Lung microvascular endothelial cell (primary cell): Measurements from ENCODE around the gene CD300A. TPM values are rescaled to one million over a fixed set of nuclear protein-coding genes. Genes with fewer than 3 reads are reported as not detected.

Source experiments
- DNase-seq, 2 donors: peaks; one replicate each; pipeline versions ENCODE4 v3.0.0 to v3.0.0-alpha.2; 2010; ENCODE audit warnings: low read depth in 2 of 2
- total RNA-seq: library from RNA; depleted of rRNA; stranded (reverse); fragments of >200 nt; gene quantifications from 2 replicates; pipeline ENCODE4 v1.2.1, GENCODE V29; 2014

CD300A gene
- total RNA-seq: not detected in 2 replicates

DNA sequence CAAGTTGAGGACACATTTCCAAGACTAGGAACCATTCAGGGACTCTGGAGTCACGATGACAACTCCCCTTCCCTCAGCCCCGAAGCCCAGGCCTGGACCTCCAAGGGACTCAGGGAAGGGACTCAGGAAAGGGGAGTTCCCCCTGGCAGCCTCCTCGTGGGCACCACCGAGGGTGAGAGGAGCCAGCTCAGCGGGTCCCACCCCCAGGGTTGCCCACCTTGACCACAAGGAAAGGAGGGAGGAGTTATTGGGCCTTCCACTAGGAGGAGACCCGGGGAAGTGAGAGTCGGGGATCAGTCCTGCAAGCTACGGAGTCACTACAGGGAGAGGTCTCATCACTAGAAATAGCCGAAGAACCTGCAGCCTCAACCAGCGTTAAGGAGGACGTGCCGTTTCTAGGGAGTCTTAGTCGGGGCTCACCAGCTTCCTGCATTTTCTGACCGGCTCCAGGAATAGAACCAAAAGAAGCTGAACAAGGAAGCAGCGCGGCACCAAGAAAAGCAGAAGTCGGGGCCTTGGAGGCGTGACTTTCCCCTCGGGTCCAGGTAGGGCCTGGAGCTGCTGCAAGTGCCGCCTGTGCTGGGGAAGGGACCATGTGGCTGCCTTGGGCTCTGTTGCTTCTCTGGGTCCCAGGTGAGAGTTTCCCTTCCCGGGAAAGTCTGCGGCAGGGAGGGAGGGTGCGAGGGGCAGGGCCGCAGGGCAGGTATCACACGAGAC lies at the start of gene CD300A:
Gene CD300A (plus strand): TSS at position 524 of the 717 bp plus-strand sequence. CDS start 70 bp downstream, at position 594.
- no peak for DNase-seq

DNA sequence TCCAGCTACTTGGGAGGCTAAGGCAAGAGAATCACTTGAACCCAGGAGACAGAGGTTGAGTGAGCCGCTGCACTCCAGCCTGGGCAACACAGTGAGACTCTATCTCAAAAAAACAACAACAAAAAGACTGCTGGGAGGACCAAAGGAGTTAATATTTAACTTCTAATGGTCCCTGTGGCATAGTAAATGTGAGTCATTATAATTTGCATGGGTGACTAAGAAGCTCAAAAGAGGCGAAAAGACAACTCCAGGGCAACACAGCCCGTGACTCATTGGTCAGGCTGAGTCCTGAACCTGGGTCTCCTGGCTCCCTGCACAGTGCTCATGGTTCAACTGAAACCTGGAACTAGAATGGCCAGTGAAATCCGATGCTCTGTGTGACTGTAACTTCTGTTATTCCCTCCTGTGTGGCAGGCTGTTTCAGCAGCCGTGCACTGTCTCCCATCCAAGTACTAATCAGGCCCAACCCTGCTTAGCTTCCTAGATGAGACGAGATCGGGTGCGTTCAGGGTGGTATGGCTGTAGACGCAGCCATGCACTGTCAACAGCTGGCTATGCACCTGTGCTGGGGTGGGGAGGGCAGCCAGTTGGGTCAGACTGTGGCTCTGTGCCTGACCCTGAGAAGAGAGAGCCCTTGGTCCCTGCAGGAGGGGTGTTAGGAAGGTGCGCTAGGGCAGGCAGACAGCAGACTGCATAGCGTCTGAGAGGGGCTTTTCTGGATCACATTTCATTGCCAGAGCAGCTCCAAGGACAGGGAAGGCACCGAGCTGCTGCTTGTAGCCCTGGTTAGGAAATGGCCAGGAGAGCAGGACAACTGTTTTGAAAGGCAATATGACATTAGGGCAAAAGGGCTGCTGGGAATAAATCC lies 49.0 kb upstream of the CD300A start:
- DNase-seq: peak in 1 of 2 donors; percentile 5

GRCh38 chr17:74419928-74420411 lies 46.5 kb upstream of the CD300A start:
- DNase-seq: no peak

DNA sequence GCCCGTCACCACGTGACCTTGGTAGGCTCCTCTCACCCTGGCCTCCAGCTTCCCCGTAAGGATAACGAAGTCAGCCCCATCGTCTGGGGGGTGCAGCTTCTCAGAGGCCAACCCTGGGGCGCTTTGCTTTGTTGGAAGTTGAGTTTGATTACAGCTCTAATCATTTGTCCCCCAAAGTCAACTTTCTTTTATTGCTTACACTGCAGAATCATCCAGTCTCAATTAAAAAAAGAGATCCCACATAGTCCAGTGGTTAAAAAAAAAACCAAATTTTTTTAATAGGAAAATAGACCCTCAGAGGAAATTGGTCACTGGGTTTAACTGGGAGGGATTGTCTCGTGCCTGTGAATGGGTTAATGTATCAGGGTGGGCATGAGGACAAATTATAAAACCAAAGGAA lies 42.3 kb upstream of the CD300A start:
- DNase-seq: no peak

DNA sequence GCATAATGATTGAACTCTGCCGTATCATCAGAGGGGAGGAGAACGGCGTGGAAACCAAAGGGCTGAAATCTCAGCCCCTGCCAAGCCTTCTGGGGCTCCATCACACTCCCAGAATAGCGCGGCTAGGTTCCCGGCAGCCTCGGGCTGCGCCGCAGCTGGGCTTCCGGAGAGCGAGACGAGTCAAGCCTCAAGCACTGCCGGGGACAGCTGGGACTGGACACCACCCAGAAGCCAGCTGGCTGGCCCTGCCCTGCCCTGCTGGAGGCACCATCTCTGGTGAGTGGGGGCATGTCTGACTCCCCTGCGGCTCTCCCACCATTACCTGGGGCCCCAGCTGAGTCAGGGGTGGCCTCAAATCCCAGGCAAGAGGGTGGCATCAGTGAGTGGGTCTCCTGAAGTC lies 41.8 kb upstream of the CD300A start:
- no peak for DNase-seq

GRCh38 chr17:74426551-74427047 lies 39.8 kb upstream of the CD300A start:
- DNase-seq: no peak

GRCh38 chr17:74427048-74427762 lies 39.2 kb upstream of the CD300A start:
- no peak for DNase-seq

DNA sequence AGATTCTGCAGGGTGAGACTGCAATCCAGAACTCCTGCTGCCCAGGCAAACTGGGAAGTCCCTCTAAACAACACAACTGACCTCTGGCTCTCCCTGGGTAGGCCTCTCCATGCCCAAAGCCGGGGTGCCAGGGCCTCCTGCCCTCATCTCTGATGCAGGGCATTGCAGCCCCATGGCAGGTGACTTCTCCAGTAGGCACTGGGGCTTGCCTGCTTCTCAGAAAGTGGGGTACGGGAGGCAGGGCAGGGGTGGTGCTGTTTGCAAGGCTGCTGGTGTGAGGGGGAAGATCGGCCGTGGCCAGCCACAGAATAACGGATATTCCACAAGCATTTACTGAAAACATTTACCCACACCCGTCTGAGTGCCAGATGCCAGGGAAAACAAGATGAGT lies 38.7 kb upstream of the CD300A start:
- DNase-seq: no peak

GRCh38 chr17:74429604-74430384 lies 36.6 kb upstream of the CD300A start:
- DNase-seq: no peak

DNA sequence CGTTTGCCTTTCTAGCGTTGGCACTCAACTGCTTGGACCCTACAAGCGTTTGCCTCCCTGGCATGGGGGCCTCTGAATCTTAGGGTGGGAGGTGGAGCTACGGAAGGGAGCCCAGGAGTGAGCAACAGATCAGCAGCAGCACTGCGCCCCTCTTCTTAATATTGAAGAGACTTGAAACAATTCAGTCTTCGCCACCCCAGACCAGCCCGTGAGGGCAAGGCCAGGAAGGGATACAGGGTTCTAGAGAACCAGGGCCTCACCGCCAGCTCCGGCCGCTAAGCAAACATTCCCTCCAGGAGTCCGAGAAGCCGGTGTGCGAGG lies 36.1 kb upstream of the CD300A start:
- no peak for DNase-seq

DNA sequence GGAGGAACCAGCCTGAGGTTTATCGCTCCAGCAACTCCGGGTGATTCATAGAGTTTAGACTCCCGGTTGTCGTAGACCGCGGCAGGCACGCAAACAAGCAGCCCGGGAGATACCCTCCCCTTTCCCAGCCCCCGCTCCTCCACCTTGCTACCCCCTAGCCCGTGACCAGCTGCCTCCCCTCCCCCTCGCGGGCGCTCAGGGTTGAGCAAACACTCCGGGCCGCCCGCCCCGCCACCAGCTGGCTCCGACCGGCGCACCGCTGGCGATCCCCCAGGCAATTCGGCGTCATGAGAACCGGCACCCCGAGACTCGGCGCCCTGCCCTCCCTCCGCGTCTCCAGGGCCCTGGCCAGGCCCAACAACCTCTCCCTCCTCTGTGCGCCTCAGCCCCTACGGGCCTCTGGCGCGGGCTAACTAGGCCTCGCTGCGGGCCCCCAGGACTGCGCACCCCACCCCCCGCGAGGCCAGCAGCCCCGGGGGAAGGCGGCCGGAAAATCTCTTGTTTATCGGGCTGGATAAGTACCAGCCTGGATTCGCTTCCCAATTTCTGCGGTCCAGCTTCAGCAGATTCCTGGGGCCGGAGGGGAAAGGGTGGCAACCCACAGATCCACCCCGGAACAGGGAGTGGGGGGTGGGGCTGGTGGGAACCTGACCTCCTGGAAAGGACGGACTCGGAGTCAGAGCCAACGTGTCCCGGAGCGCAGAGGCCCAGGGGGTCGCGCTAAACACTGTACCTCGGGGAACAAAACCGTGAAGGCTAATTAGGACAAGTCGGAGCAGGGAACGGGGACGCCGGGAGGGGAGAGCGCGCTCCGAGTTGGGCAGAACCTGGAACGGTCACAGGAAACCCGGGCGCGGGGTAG lies 35.5 kb upstream of the CD300A start:
- DNase-seq: no peak

GRCh38 chr17:74431568-74432423 lies 34.6 kb upstream of the CD300A start, which contains the start of gene GPRC5C:
GPRC5C (plus strand) TSS chr17:74432088; CDS start chr17:74439777, 7,689 bp downstream.
- DNase-seq: no peak

GRCh38 chr17:74432424-74432690 lies 34.1 kb upstream of the CD300A start:
- DNase-seq: no peak

- no peak for DNase-seq
Observed at GRCh38 chr17:74432766-74433391, 33.6 kb upstream of the CD300A start.

GRCh38 chr17:74433421-74434121 lies 32.9 kb upstream of the CD300A start:
- DNase-seq: no peak

DNA sequence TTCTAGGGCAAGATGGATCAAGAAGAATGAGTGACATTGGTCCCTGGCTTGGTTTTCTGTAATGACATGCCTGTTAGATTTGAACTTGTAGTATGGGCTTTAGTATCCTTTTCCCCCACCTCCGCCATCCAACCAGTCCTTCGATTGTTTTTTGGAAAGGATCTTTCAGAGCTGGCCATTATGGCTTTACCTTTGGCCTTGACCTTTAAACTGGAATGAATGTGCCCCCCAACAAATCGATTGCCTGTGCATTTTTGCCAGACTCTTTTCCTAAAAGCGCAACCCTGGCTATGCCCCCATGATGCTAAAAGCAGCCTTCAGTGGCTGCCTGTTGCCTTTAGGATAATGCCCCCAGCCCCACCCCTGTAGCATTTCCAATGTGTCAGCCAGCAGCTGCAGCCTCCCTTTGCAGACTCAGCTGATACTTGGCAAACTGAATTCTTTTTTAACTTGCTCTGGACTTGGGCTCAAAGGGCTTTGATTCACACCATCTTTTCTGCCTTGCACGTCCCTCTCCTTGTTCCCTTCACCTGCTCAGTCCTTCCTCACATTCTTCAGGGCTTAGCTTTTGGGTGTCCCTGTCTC lies 30.6 kb upstream of the CD300A start:
- no peak for DNase-seq

DNA sequence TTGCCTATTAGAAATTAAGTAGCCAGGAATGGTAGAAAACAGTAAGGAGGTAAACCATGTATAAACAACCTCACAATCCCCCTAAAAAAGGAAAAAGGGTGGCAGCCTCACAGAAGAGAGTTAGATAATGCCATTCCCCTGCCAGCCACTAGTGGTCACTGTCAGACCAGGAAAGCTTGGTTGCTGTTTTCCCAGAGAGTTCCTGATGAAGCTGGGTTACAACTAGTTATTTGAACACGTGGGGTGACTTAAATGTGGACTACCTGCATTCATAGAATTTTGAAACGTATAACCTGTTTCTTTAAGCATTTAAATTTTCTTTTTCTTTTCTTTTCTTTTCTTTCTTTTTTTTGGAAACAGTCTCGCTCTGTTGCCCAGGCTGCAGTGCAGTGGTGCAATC lies 28.7 kb upstream of the CD300A start:
- DNase-seq: peak in 1 of 2 donors; percentile 41
